CD4-positive, alpha-beta T cell treated with Interleukin-6 at 100 ng/mL for 8 hours (primary cell): ENCODE results near the gene RHOF.
"Not testable (repeated sequence)": the region's sequence is repeated elsewhere in the genome, so short reads cannot be mapped to it uniquely, and the experiment has no call there.

Source experiments
- DNase-seq: peaks from one replicate; pipeline ENCODE4 v3.0.0-alpha.2; 2020; ENCODE audit warnings: mixed read lengths, low spot score

RHOF gene

GRCh38 chr12:121773011-121773777 lies 20.3 kb downstream of the RHOF start:
- peak; percentile 77 for DNase-seq

- DNase-seq: no peak
These were observed 22.5 kb downstream of the RHOF start for GRCh38 chr12:121770813-121771625.

GRCh38 chr12:121770388-121770787 lies 23.1 kb downstream of the RHOF start:
- no peak for DNase-seq

GRCh38 chr12:121769831-121770301 lies 23.6 kb downstream of the RHOF start:
- DNase-seq: no peak

GRCh38 chr12:121769297-121769830 lies 24.1 kb downstream of the RHOF start:
- DNase-seq: no peak

- no peak for DNase-seq
These were observed 25.9 kb downstream of the RHOF start for GRCh38 chr12:121767525-121768016.

- DNase-seq: no peak
These were observed 27.0 kb downstream of the RHOF start for GRCh38 chr12:121766290-121767039.

- DNase-seq: no peak
These were observed 27.9 kb downstream of the RHOF start for GRCh38 chr12:121765573-121765972.

GRCh38 chr12:121764808-121765207 lies 28.7 kb downstream of the RHOF start:
- no peak for DNase-seq

- DNase-seq: no peak
These were observed 31.2 kb downstream of the RHOF start for GRCh38 chr12:121762269-121762668.

GRCh38 chr12:121758536-121758935 lies 35.0 kb downstream of the RHOF start:
- not testable (repeated sequence) for DNase-seq

- DNase-seq: no peak
These were observed 37.9 kb downstream of the RHOF start for GRCh38 chr12:121755591-121755990.

GRCh38 chr12:121754836-121755235 lies 38.7 kb downstream of the RHOF start:
- DNase-seq: no peak

- no peak for DNase-seq
These were observed 39.6 kb downstream of the RHOF start for GRCh38 chr12:121753844-121754264.

GRCh38 chr12:121751749-121752351 lies 41.6 kb downstream of the RHOF start:
- no peak for DNase-seq

GRCh38 chr12:121751034-121751433 lies 42.5 kb downstream of the RHOF start:
- DNase-seq: no peak

GRCh38 chr12:121750507-121750955 lies 43.0 kb downstream of the RHOF start:
- DNase-seq: no peak

- no peak for DNase-seq
These were observed 44.2 kb downstream of the RHOF start for GRCh38 chr12:121749267-121749666.

GRCh38 chr12:121748571-121749265 lies 44.8 kb downstream of the RHOF start:
- no peak for DNase-seq

GRCh38 chr12:121748218-121748570 lies 45.3 kb downstream of the RHOF start:
- no peak for DNase-seq

GRCh38 chr12:121745545-121745944 lies 47.9 kb downstream of the RHOF start:
- DNase-seq: not testable (repeated sequence)
